HepG2 (cell line): ENCODE measurements around the gene PKP4. TPM values are rescaled to one million over a fixed set of nuclear protein-coding genes. Genes with fewer than 3 reads are reported as not detected.
A peak's percentile ranks its signal among the peaks of the same experiment; 100 is the strongest.

Experiments used
- ATM ChIP-seq: fragments of 450-650 bp; IDR thresholded peaks from 2 replicates; pipeline ENCODE4 v1.7.1; 2017; ENCODE audit warnings: mild to moderate bottlenecking, borderline replicate concordance
- DRAP1 ChIP-seq: IDR thresholded peaks from 2 replicates; pipeline ENCODE4 v1.6.1; 2016; ENCODE audit warnings: missing genetic modification reagents, missing compliant biosample characterization
- ELF3 ChIP-seq: IDR thresholded peaks from 2 replicates; pipeline ENCODE4 v1.6.1; 2016; ENCODE audit warnings: missing genetic modification reagents, missing compliant biosample characterization
- ELF4 ChIP-seq: sonication (generic); formaldehyde crosslinking; IDR thresholded peaks from 2 replicates; pipeline ENCODE4 v1.5.0; 2020; ENCODE audit warnings: missing genetic modification reagents, mild to moderate bottlenecking, moderate library complexity, borderline replicate concordance
- EZH2 ChIP-seq: conservative IDR thresholded peaks from 2 replicates; pipeline ENCODE4 v1.6.1; 2012; ENCODE audit warnings: mild to moderate bottlenecking, low read depth, low read length, moderate library complexity
- HHEX ChIP-seq: IDR thresholded peaks from 2 replicates; pipeline ENCODE4 v1.6.1; 2016; ENCODE audit warnings: control low read depth
- HMG20B ChIP-seq: conservative IDR thresholded peaks from 2 replicates; pipeline ENCODE4 v1.6.1; 2016; ENCODE audit warnings: missing genetic modification reagents, missing compliant biosample characterization
- HNRNPH1 ChIP-seq: fragments of 200-400 bp; formaldehyde crosslinking; optimal IDR thresholded peaks from 2 replicates; pipeline ENCODE3; 2017; ENCODE audit warnings: mild to moderate bottlenecking, low read depth, low read length
- KIAA2018 ChIP-seq: sonication (generic); formaldehyde crosslinking; IDR thresholded peaks from 2 replicates; pipeline ENCODE4 v1.5.0; 2020; ENCODE audit warnings: mild to moderate bottlenecking, missing genetic modification reagents, borderline replicate concordance
- MTERF4 ChIP-seq: sonication (generic); formaldehyde crosslinking; IDR thresholded peaks from 2 replicates; pipeline ENCODE4 v1.8.0; 2023; ENCODE audit warnings: mild to moderate bottlenecking, missing genetic modification reagents
- PHF21A ChIP-seq: sonication (generic); formaldehyde crosslinking; IDR thresholded peaks from 2 replicates; pipeline ENCODE4 v1.5.0; 2020; ENCODE audit warnings: mild to moderate bottlenecking, missing genetic modification reagents
- SIX1 ChIP-seq: sonication (generic); formaldehyde crosslinking; IDR thresholded peaks from 2 replicates; pipeline ENCODE4 v1.4.0; 2020; ENCODE audit warnings: missing genetic modification reagents, borderline replicate concordance
- SYNCRIP ChIP-seq: fragments of 200-400 bp; formaldehyde crosslinking; IDR thresholded peaks from 2 replicates; pipeline ENCODE4 v1.6.1; 2018; ENCODE audit warnings: mild to moderate bottlenecking, low read depth, low read length; ENCODE audit not compliant: insufficient read depth
- TP53 ChIP-seq: sonication (generic); formaldehyde crosslinking; conservative IDR thresholded peaks from 2 replicates; pipeline ENCODE4 v1.4.0; 2020; ENCODE audit warnings: missing genetic modification reagents
- ZNF619 ChIP-seq: sonication (generic); formaldehyde crosslinking; IDR thresholded peaks from 2 replicates; pipeline ENCODE4 v1.4.0; 2020; ENCODE audit warnings: mild to moderate bottlenecking, missing genetic modification reagents
- ZNF687 ChIP-seq: sonication (generic); formaldehyde crosslinking; IDR thresholded peaks from 2 replicates; pipeline ENCODE4 v1.5.1; 2020; ENCODE audit warnings: mild to moderate bottlenecking, missing genetic modification reagents, moderate library complexity
- polyA plus RNA-seq, 8 experiments: library from polyadenylated mRNA; depleted of rRNA in 3 of 8; stranded (reverse) in 7 of 8; unstranded in 1 of 8; fragments of >200 nt; fragmentation: Illumina TruSeq in 4 of 8; extraction: Trizol in 4 of 8; gene quantifications; 2 replicates each; pipeline versions ENCODE4 v1.2.1 to v1.2.3, GENCODE V29; 2011 to 2016; ENCODE audit warnings: low read depth in 4 of 8, missing spikeins in 1 of 8, mixed read lengths in 1 of 8; ENCODE audit not compliant: insufficient read depth in 1 of 8
- total RNA-seq, 5 experiments: library from RNA; depleted of rRNA; stranded (reverse); fragments of >200 nt; fragmentation: Illumina TruSeq; extraction: Trizol; gene quantifications; 2 replicates each; pipeline ENCODE4 v1.2.3, GENCODE V29; 2016; ENCODE audit warnings: low read depth in 1 of 5

The PKP4 gene
- total and polyA plus RNA-seq, 2 of the 13 experiments (the other 11 are each of a cell fraction or from before 2014, with no cell fraction given): 80.9 to 90.5 TPM

- TF ChIP-seq MTERF4: no peak
- no peak for TF ChIP-seq EZH2
- TF ChIP-seq HHEX (CRISPR knock-in tag): no peak
- TF ChIP-seq SIX1 (CRISPR knock-in tag): peak; percentile 87; the same call in 1 of the 2 replicates
- TF ChIP-seq HMG20B (CRISPR knock-in tag): peak; percentile 85
- TF ChIP-seq ATM: no peak
- peak; percentile 53 for TF ChIP-seq TP53 (CRISPR knock-in tag)
- peak; percentile 93 for TF ChIP-seq ELF3 (CRISPR knock-in tag)
- no peak; the same call in 1 of the 2 replicates for TF ChIP-seq KIAA2018 (CRISPR knock-in tag)
- no peak for TF ChIP-seq SYNCRIP
- no peak for TF ChIP-seq HNRNPH1
- peak; percentile 92 for TF ChIP-seq DRAP1 (CRISPR knock-in tag)
- peak; percentile 97 for TF ChIP-seq ZNF687 (CRISPR knock-in tag)
- peak; percentile 98 for TF ChIP-seq ZNF619 (CRISPR knock-in tag)
- no peak for TF ChIP-seq ELF4
- TF ChIP-seq PHF21A (CRISPR knock-in tag): peak; percentile 94
Observed at GRCh38 chr2:158457826-158458616, 1.3 kb downstream of the PKP4 start (continued).
